PFSK-1 (cell line): ENCODE results near the gene PHB1.

Source experiments
- FOXP2 ChIP-seq: optimal IDR thresholded peaks from 2 replicates; pipeline ENCODE3; 2011; ENCODE audit warnings: borderline replicate concordance, control low read depth, inconsistent platforms; ENCODE audit not compliant: insufficient read depth; ENCODE audit errors: extremely low read length, extremely low read depth
- POLR2AphosphoS5 ChIP-seq: IDR thresholded peaks from 2 replicates; pipeline ENCODE4 v1.6.1; 2012; ENCODE audit warnings: low read depth, mild to moderate bottlenecking, control low read depth, low read length, moderate library complexity
- REST ChIP-seq, 2 experiments: IDR thresholded peaks; 2 replicates each; pipeline versions ENCODE4 v1.6.1 to v1.8.0; 2011 to 2012; ENCODE audit warnings: low read depth in 2 of 2, low read length in 2 of 2, control low read depth in 1 of 2, inconsistent platforms in 1 of 2, mild to moderate bottlenecking in 1 of 2, moderate library complexity in 1 of 2; ENCODE audit not compliant: insufficient read depth in 1 of 2
- SIN3A ChIP-seq: IDR thresholded peaks from 2 replicates; pipeline ENCODE4 v1.6.1; 2012; ENCODE audit warnings: mild to moderate bottlenecking, low read length, moderate library complexity, borderline replicate concordance; ENCODE audit not compliant: insufficient read depth
- TAF1 ChIP-seq: IDR thresholded peaks from 2 replicates; pipeline ENCODE4 v1.6.1; 2012; ENCODE audit warnings: low read length, control low read depth, borderline replicate concordance; ENCODE audit not compliant: insufficient read depth

Gene PHB1

DNA sequence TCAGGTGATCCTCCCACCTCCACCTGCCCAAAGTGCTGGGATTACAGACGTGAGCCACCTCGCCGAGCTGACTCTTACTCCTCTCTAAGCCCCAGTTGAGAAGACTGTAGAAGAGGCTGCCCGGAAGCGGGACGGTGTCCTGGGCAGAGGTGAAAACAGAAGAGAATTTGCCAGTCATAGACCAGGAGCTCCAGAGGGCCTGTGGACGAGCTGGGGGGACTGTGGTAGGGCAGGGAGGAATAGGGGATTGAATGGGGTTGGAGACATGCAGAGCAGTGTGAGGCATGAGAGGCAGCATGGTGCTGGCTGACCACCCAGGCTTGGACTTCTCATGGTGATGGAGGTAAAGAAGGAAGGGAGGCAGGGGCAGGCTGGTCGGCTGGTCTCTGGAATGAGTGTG, 17.1 kb upstream of the PHB1 start:
- TF ChIP-seq REST (IDR thresholded peaks at IDR 0.05; ENCODE audit: insufficient read depth in 1 of 2, low read depth in 2 of 2, low read length in 2 of 2) (no peak), FOXP2 (no peak), SIN3A (no peak), TAF1 (no peak), POLR2AphosphoS5 (no peak)

GRCh38 chr17:49425004-49425286, 10.3 kb upstream of the PHB1 start:
- TF ChIP-seq FOXP2 = no peak
- TF ChIP-seq SIN3A = no peak
- no peak for TF ChIP-seq TAF1
- TF ChIP-seq POLR2AphosphoS5 = no peak
- TF ChIP-seq REST (IDR thresholded peaks at IDR 0.05; ENCODE audit: insufficient read depth in 1 of 2, low read depth in 2 of 2, low read length in 2 of 2) = no peak

DNA sequence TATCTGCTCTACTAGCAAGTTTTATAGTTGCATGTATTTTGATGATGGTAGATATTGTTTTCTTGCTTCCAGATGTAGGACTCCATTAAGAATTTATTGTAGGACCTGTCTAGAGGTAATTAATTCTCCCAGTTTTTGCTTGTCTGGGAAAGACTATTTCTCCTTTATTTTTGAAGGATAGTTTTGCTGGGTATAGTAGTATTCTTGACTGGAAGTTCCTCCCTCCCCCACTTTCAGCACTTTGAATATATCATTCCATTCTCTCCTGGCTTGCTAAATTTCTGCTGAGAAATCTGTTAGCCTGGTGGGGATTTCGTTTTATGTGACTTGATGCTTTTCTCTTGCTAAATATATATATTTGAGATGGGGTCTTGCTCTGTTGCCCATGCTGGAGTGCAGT, 8.0 kb upstream of the PHB1 start:
- no peak for TF ChIP-seq FOXP2
- TF ChIP-seq REST (IDR thresholded peaks at IDR 0.05; ENCODE audit: insufficient read depth in 1 of 2, low read depth in 2 of 2, low read length in 2 of 2) = no peak
- TF ChIP-seq TAF1 = no peak
- TF ChIP-seq SIN3A = no peak
- no peak for TF ChIP-seq POLR2AphosphoS5

DNA sequence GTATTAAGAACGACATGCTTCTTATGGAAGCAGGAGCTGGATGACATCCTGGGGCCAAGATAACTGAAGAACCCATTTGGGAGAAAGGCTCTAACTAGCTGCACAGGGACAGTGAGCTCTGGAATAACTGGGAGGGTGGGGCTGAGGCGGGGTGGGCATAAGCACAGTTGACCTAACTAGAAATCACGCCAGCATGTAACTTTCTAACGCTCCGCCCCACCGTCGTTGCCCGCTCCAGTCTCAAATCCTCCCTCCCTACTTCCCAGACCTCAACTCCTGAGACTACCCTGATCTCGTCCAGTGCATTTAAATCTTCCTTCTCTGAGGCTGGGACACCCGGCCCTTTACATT, 436 bp downstream of the PHB1 start:
- TF ChIP-seq REST (IDR thresholded peaks at IDR 0.05; ENCODE audit: insufficient read depth in 1 of 2, low read depth in 2 of 2, low read length in 2 of 2) = no peak
- no peak for TF ChIP-seq POLR2AphosphoS5
- TF ChIP-seq SIN3A = no peak
- TF ChIP-seq TAF1 = no peak
- TF ChIP-seq FOXP2 = no peak

DNA sequence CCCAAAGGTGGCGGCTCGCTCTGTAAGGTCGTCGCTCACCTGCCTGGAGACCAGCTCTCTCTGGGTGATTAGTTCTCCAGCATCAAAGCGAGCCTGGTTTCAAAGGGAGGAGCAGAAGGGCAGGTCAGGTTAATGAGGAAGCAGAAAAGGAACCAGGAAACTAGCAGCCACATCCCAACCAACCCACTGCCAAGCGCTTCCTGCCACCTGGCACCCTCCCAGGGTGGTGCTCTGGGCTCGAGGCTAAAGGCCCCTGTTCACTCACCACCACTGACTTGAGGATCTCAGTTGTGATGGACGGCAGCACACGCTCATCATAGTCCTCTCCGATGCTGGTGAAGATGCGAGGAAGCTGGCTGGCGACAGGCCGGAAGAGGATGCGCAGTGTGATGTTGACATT, 5.6 kb downstream of the PHB1 start:
- no peak for TF ChIP-seq REST (IDR thresholded peaks at IDR 0.05; ENCODE audit: insufficient read depth in 1 of 2, low read depth in 2 of 2, low read length in 2 of 2)
- no peak for TF ChIP-seq FOXP2
- TF ChIP-seq SIN3A = no peak
- no peak for TF ChIP-seq POLR2AphosphoS5
- TF ChIP-seq TAF1 = no peak
